KOPT-K1 (cell line): ENCODE results near the gene TRPM2.
"Not testable (repeated sequence)": the region's sequence is repeated elsewhere in the genome, so short reads cannot be mapped to it uniquely, and the experiment has no call there.

Source experiments
- H3K27ac ChIP-seq: fragments of 200-600 bp; sonication (generic); 2 replicates; pipeline ENCODE4 v1.5.1; 2016; ENCODE audit warnings: antibody characterized with exemption, mild to moderate bottlenecking, low read depth, low read length; ENCODE audit not compliant: poor library complexity, severe bottlenecking
- H3K36me3 ChIP-seq: fragments of 200-600 bp; sonication (generic); 2 replicates; pipeline ENCODE4 v1.5.1; 2017; ENCODE audit warnings: antibody characterized with exemption, mild to moderate bottlenecking, low read length, moderate library complexity; ENCODE audit not compliant: insufficient read depth
- H3K9me3 ChIP-seq: fragments of 200-600 bp; sonication (generic); 2 replicates; pipeline ENCODE4 v1.5.1; 2017; ENCODE audit warnings: antibody characterized with exemption, low read length, mild to moderate bottlenecking; ENCODE audit not compliant: insufficient read depth, poor library complexity, severe bottlenecking

The TRPM2 gene

DNA sequence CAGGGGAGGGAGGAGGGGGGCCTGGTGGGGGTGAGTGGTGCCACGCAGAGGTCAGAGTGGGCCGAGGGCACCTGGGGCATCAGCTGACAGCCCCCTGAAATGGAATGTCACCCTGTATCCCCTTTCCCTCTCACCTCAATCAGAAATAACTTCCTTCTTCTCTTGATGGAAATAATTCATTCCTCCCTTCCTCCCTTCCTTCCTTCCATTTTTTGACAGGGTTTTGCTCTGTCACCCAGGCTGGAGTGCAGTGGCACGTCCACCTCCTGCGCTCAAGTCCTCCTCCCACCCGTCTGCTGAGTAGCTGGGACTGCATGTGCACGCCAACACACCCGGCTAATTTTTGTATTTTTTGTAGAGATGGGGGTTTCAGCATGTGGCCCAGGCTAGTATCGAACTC lies 53.5 kb downstream of the TRPM2 start:
- peaks cover 28% of the 10 kb centered on the region for H3K9me3 ChIP-seq
- H3K27ac ChIP-seq: no peak overlapping the region
- peaks cover 80% of the 10 kb centered on the region; the same call in 1 of the 2 replicates for H3K36me3 ChIP-seq

DNA sequence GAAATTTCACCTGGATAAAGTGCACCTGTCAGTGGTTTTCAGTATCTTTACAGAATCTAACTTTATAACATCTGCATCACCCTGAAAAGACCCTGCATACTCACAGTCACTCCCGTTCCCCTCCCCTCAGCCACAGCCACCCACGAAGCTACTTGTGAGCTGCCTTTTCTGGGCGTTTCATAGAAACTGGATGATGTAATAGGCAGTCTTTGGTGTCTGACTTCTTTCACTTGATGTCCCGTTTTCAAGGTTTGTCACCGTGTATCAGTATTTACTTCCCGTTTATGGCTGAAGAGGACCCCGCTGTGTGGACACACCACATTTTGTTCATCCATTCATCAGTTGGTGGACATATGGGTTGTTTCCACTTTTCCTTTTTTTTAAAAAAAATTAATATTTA lies 54.1 kb downstream of the TRPM2 start:
- Histone ChIP-seq H3K27ac (no peak overlapping the region), H3K9me3 (peaks cover 28% of the 10 kb centered on the region), H3K36me3 (peaks cover 74% of the 10 kb centered on the region; the same call in 1 of the 2 replicates)

DNA sequence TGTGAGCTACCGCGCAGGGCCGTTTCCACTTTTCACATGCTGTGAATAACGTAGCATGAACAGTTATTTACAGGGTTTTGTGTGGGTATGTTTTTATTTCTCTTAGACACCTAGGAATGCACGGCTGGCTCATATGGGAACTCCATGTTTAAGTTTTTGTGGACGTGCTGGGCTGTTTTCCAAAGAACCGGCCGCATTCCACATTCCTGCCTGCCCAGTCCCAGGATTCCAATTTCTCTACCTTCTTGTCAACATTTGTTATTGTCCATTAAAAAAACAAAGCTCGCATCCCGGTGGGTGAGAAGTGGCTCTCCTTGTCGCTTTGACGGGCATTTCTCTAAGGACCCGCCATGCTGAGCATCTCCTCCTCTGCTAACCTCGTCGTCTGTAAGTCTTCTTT lies 54.8 kb downstream of the TRPM2 start:
- Histone ChIP-seq H3K36me3 (peaks cover 68% of the 10 kb centered on the region; the same call in 1 of the 2 replicates), H3K27ac (no peak overlapping the region), H3K9me3 (peaks cover 25% of the 10 kb centered on the region)

DNA sequence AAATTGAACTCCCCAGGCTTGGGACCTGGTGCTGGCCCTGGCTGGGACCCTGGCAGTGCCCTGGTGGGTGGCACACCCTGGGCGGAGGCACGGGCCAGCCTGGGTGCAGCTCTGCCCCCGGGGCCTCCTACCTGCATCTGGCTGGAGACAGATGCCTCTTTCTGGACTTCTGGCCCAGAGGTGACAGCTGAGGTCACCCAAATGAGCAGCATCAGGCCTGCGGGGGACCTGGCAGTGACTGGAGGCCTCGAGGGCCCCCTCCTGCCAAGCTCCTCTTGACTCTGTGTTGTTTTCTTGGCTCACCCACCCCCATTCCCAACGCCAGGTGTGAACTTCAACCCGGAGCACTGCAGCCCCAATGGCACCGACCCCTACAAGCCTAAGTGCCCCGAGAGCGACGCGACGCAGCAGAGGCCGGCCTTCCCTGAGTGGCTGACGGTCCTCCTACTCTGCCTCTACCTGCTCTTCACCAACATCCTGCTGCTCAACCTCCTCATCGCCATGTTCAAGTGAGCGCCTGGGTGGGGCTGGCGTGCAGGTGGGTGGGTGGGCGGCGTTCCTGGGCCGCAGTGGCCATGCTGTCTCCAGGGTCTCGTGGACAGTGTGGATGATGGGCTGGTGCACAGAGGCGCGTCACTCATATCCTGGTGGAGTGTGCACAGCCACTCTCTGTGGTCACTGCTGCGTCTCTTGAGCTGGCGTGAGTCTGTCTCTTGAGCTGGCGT lies 60.3 kb downstream of the TRPM2 start:
- peaks cover 70% of the 10 kb centered on the region for H3K36me3 ChIP-seq
- peaks cover 7% of the 10 kb centered on the region for H3K9me3 ChIP-seq
- no peak overlapping the region for H3K27ac ChIP-seq

DNA sequence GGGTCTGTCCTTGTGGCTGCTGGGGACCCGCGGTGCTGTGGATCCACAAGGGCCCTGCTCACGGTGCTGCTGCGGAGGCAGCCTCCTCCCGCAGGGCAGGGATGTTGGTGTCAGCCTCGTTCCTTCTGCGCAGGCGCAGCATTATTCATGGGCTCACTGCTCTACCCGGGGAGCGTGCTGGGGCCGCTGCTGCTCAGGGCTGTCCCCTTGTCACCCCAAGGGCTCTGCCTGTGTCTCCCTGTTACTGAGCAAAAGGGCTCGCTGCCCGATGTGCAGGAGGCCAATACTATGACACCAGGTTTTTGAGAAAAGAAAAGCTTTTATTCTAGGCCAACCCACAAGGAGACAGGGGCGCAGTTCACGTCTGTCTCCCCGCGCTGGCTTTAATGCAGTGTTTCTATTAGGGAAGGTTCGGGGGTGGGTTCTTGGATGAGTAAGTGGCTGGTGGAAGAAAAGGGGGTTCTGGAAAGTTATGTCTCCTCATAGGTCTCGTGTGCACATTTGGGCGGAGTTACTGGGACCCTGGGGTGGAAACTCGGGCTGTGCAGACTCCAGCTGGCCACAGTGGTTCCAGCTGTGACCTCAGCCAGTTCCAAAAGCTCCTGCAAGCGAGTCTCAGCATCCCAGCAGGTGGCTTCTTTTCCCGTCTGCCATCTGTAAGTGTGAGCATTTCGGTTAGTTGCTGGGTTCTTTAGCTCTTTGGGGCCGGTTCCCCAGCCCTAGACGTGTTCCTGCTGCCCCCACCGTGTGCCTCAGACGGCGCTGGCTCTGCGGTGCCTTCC lies 61.1 kb downstream of the TRPM2 start:
- peaks cover 70% of the 10 kb centered on the region for H3K36me3 ChIP-seq
- peaks cover 15% of the 10 kb centered on the region for H3K9me3 ChIP-seq
- H3K27ac ChIP-seq: no peak overlapping the region

DNA sequence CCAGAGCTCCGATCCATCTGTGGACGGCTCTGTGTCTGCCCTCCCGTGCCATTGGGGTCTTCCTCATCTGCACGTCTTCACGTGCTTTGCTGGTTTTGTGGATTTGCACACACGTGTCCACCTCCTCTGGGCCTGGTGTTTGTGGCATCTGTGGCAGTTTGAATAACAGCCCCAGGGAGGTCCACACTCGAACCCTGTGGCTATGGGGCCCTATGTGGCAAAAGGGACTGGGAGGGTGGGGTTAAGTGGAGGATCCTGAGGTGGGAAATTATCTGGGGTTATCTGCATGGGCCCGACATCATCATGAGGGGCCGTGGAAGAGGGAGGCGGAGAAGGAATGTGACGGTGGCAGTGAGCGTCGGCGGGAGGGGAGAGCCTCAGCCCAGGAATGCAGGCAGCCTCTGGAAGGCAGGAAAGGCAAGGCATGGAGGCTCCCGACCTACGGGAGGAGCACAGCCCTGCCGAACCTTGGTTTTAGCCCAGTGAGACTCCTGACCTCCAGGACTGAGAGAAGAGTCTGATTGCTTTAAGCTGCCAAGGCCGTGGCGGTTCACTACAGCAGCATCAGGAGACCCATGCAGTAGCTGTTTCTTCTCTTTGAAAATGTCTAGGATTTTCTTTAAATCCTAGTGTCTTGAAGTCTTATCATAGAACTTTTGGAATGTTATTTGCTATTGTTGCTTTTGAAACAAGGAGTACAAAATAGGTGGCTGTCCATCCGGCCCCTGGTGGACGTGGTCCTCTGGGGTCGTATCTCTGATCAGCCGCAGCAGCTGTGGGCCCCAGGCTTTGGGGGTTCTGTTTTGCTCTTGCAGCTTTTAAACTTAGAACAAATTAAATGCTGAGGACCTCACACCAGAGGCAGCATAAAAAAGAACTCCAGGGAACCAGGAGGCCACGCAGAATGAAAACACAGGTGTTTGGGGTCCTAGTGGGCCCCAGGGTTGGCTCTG lies 61.9 kb downstream of the TRPM2 start:
- H3K9me3 ChIP-seq: peaks cover 15% of the 10 kb centered on the region
- no peak overlapping the region for H3K27ac ChIP-seq
- H3K36me3 ChIP-seq: peaks cover 75% of the 10 kb centered on the region

GRCh38 chr21:44416193-44416592 lies 62.8 kb downstream of the TRPM2 start:
- Histone ChIP-seq H3K36me3 (peaks cover 82% of the 10 kb centered on the region), H3K9me3 (peaks cover 15% of the 10 kb centered on the region)

DNA sequence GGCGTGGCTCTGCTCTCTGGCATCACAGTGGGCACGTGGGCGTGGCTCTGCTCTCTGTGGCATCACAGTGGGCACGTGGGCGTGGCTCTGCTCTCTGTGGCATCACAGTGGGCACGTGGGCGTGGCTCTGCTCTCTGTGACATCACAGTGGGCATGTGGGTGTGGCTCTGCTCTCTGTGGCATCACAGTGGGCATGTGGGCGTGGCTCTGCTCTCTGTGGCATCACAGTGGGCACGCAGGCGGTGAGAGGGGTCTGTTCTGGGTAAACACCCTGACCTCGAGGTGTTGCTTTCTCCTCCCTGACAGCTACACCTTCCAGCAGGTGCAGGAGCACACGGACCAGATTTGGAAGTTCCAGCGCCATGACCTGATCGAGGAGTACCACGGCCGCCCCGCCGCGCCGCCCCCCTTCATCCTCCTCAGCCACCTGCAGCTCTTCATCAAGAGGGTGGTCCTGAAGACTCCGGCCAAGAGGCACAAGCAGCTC lies 64.2 kb downstream of the TRPM2 start:
- H3K9me3 ChIP-seq: peaks cover 15% of the 10 kb centered on the region
- H3K36me3 ChIP-seq: peaks cover 86% of the 10 kb centered on the region
- not testable (repeated sequence) for H3K27ac ChIP-seq

More at GRCh38 chr21:44416193-44416592, 62.8 kb downstream of the TRPM2 start:
- no peak overlapping the region for H3K27ac ChIP-seq

GRCh38 chr21:44418108-44418875 lies 64.9 kb downstream of the TRPM2 start:
- Histone ChIP-seq H3K9me3 (peaks cover 15% of the 10 kb centered on the region), H3K36me3 (peaks cover 86% of the 10 kb centered on the region), H3K27ac (no peak overlapping the region)

- Histone ChIP-seq H3K9me3 (peaks cover 15% of the 10 kb centered on the region), H3K36me3 (peaks cover 86% of the 10 kb centered on the region), H3K27ac (no peak overlapping the region)
These were observed 65.4 kb downstream of the TRPM2 start for GRCh38 chr21:44418876-44419230.

- H3K27ac ChIP-seq: no peak overlapping the region
- peaks cover 80% of the 10 kb centered on the region for H3K36me3 ChIP-seq
- peaks cover 15% of the 10 kb centered on the region for H3K9me3 ChIP-seq
These were observed 66.3 kb downstream of the TRPM2 start for GRCh38 chr21:44419679-44420078.

- no peak overlapping the region for H3K27ac ChIP-seq
- H3K9me3 ChIP-seq: peaks cover 15% of the 10 kb centered on the region
- peaks cover 71% of the 10 kb centered on the region for H3K36me3 ChIP-seq
These were observed 67.2 kb downstream of the TRPM2 start for GRCh38 chr21:44420416-44421205.

DNA sequence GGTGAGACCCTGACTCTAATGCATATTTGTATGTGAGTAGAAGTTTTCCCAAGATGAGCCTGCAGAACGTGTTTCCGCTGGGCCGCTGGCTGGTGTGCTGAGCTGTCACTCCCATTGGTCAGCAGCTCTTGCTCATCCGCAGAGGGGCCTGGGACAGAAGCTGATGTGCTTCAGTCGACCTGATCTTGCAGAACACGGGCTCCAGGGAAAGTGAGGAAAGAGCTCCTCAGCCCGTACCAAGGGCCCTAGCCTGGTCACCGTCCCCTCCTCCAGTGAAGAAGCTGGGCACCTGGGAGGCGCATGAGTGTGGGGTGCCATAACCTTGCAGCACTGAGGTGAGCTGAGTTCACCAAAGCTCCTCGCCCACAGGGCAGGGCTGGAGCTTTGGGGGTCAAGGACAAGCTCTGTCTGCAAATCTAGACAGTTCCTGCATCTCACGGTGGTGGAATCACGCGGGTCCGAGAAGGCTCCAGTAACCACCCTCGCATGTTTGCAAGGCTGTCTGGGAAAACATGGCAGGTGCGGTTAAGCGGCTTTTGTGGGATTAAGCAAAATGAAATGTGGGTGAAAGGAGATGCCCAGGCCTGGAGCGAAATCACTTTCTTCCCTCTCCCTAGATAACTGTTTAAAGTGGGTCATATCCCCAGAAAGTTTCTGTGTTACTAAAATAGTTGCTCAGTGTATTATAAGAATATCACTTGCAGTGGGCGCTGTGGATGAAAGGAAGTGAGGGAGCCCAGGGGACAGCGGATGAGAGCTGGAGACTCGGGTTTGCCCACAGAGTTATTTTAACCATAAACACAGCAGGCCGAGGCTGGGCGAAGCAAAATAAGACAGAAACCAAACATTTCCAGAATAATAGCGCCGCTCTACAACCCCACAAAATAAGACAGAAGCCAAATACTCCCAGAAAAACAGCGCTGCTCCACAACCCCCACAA lies 68.8 kb downstream of the TRPM2 start:
- peaks cover 8% of the 10 kb centered on the region for H3K9me3 ChIP-seq
- H3K27ac ChIP-seq: no peak overlapping the region
- peaks cover 72% of the 10 kb centered on the region for H3K36me3 ChIP-seq
